Measurements from ENCODE around the gene TPP2.

DNA sequence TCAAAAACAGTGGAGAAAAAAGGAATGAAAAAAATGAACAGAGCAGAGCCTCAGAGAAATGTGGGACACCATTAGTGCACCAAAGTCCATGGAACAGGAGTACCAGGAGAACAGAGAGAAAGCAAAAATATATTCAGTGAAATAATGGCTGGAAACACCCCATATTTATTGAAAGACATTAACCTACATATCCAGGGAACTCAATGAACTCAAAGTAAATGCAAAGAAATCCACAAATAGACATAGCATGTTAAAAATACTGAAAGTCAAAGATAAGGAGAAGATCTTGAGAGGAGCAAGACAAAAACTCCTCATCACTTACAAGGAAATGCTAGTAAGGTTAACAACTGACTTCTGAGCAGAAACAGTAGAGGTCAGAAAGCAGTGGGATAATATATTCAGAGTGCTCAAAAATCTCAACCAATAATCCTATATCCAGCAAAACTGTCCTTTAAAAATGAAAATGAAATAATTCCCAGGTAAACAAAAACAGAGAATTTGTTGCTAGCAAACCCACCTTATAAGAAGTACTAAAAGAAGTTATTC lies 62.5 kb downstream of the TPP2 start:
- TF ChIP-seq TAF1 (IDR thresholded peaks at IDR 0.05; ENCODE audit: low read depth) (no peak), YY1 (IDR thresholded peaks at IDR 0.05; ENCODE audit: low read depth) (no peak), RAD21 (IDR thresholded peaks at IDR 0.05; ENCODE audit: low read depth) (no peak), EP300 (IDR thresholded peaks at IDR 0.05; ENCODE audit: borderline replicate concordance) (no peak), CREB1 (IDR thresholded peaks at IDR 0.05; ENCODE audit: low read depth) (no peak), EGR1 (IDR thresholded peaks at IDR 0.05) (no peak)
- TF ChIP-seq, protein P1, sequence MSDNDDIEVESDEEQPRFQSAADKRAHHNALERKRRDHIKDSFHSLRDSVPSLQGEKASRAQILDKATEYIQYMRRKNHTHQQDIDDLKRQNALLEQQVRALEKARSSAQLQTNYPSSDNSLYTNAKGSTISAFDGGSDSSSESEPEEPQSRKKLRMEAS (IDR thresholded peaks at IDR 0.05): no peak

Measured in Ishikawa (cell line).